Mesendoderm (in vitro differentiated cells): ENCODE results near the gene KIAA1328.

Experiments
- DNase-seq: peaks from one replicate; pipeline ENCODE4 v3.0.0; 2013
- H2AK5ac ChIP-seq: 2 replicates; pipeline ENCODE4 v1.6.1; 2013; ENCODE audit warnings: low read length, inconsistent platforms
- H2BK120ac ChIP-seq: 2 replicates; pipeline ENCODE4 v1.6.1; 2013; ENCODE audit warnings: low read depth, mild to moderate bottlenecking, low read length, moderate library complexity, mixed read lengths
- H2BK15ac ChIP-seq: replicated peaks from 2 replicates; pipeline ENCODE4 v1.6.1; 2013; ENCODE audit warnings: low read depth, mild to moderate bottlenecking, moderate library complexity
- H2BK5ac ChIP-seq: 2 replicates; pipeline ENCODE4 v1.6.1; 2013; ENCODE audit warnings: low read length, inconsistent platforms
- H3K18ac ChIP-seq: 2 replicates; pipeline ENCODE4 v1.6.1; 2013; ENCODE audit warnings: mild to moderate bottlenecking, low read length, mixed read lengths
- H3K23ac ChIP-seq: one replicate; pipeline ENCODE4 v1.6.1; 2013; ENCODE audit warnings: low read length
- H3K27ac ChIP-seq: 2 replicates; pipeline ENCODE4 v1.5.1; 2013; ENCODE audit warnings: low read depth, mild to moderate bottlenecking, inconsistent platforms, low read length, moderate library complexity
- H3K27me3 ChIP-seq: 2 replicates; pipeline ENCODE4 v1.6.1; 2013; ENCODE audit warnings: low read length, control low read depth, mild to moderate bottlenecking, inconsistent platforms; ENCODE audit not compliant: insufficient read depth, poor library complexity
- H3K36me3 ChIP-seq: 2 replicates; pipeline ENCODE4 v1.6.1; 2013; ENCODE audit warnings: low read length, inconsistent platforms; ENCODE audit not compliant: control insufficient read depth, insufficient read depth
- H3K4ac ChIP-seq: one replicate; pipeline ENCODE4 v1.6.1; 2013; ENCODE audit warnings: low read depth, mild to moderate bottlenecking, low read length, moderate library complexity
- H3K4me1 ChIP-seq: 2 replicates; pipeline ENCODE4 v1.6.1; 2013; ENCODE audit warnings: low read depth, low read length, inconsistent platforms; ENCODE audit not compliant: control insufficient read depth
- H3K4me2 ChIP-seq: 2 replicates; pipeline ENCODE4 v1.6.1; 2013; ENCODE audit warnings: low read length
- H3K4me3 ChIP-seq: 2 replicates; pipeline ENCODE4 v1.5.1; 2013; ENCODE audit warnings: mild to moderate bottlenecking, low read length
- H3K56ac ChIP-seq: one replicate; pipeline ENCODE4 v1.6.1; 2013; ENCODE audit warnings: low read length
- H3K79me1 ChIP-seq: 2 replicates; pipeline ENCODE4 v1.6.1; 2013; ENCODE audit warnings: low read length, inconsistent platforms
- H3K79me2 ChIP-seq: 2 replicates; pipeline ENCODE4 v1.6.1; 2013; ENCODE audit warnings: mild to moderate bottlenecking, low read length; ENCODE audit not compliant: control insufficient read depth, insufficient read depth
- H3K9ac ChIP-seq: 2 replicates; pipeline ENCODE4 v1.6.1; 2013; ENCODE audit warnings: low read length, inconsistent platforms
- H4K5ac ChIP-seq: one replicate; pipeline ENCODE4 v1.6.1; 2013; ENCODE audit warnings: low read length
- H4K8ac ChIP-seq: one replicate; pipeline ENCODE4 v1.6.1; 2013; ENCODE audit warnings: low read depth, mild to moderate bottlenecking, control low read depth, low read length, moderate library complexity
- WGBS: extraction: QIAGEN DNeasy Blood & Tissue Kit; methylation state at CpG from one replicate; pipeline ENCODE4 v1.1.7; 2013; ENCODE audit warnings: low lambda C conversion rate, missing lambda C conversion rate; ENCODE audit not compliant: insufficient coverage; ENCODE audit errors: extremely low coverage; 5-methylcytosine and 5-hydroxymethylcytosine counted together

The KIAA1328 gene

DNA sequence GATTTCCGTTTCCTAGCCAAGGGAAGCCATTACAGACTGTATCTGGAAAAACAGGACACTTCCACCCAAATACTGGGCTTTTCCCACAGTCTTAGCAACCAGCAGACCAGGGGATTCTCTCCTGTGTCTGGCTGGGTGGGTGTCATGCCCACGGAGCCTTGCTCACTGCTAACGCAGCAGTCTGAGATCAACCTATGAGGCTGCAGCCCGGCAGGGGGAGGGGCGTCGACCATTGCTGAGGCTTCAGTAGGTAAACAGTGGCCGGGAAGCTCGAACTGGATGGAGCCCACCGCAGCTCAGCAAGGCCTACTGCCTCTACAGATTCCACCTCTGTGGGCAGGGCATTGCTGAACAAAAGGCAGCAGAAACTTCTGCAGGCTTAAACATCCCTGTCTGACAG, 131.1 kb downstream of the KIAA1328 start:
- no peak overlapping the region for H3K56ac ChIP-seq
- H3K23ac ChIP-seq, result no peak overlapping the region
- peaks cover 2% of the 10 kb centered on the region for H3K4me1 ChIP-seq
- H3K27ac ChIP-seq, result no peak overlapping the region
- H3K36me3 ChIP-seq, result no peaks in the 10 kb centered on the region
- H4K5ac ChIP-seq, result no peak overlapping the region
- H3K79me2 ChIP-seq, result no peaks in the 10 kb centered on the region
- H3K27me3 ChIP-seq, result no peaks in the 10 kb centered on the region
- no peak overlapping the region for H2BK5ac ChIP-seq
- no peak overlapping the region for H2AK5ac ChIP-seq
- no peak overlapping the region for H3K4ac ChIP-seq
- H4K8ac ChIP-seq, result no peak overlapping the region
- no peak overlapping the region for H2BK15ac ChIP-seq
- no CpG with 5 or more reads among the region's 9 CpGs for WGBS
- H3K79me1 ChIP-seq, result no peaks in the 10 kb centered on the region
- no peak overlapping the region for H2BK120ac ChIP-seq
- no peak overlapping the region for H3K4me3 ChIP-seq
- no peak for DNase-seq
- no peak overlapping the region for H3K18ac ChIP-seq
- H3K4me2 ChIP-seq, result no peak overlapping the region
- H3K9ac ChIP-seq, result no peak overlapping the region

DNA sequence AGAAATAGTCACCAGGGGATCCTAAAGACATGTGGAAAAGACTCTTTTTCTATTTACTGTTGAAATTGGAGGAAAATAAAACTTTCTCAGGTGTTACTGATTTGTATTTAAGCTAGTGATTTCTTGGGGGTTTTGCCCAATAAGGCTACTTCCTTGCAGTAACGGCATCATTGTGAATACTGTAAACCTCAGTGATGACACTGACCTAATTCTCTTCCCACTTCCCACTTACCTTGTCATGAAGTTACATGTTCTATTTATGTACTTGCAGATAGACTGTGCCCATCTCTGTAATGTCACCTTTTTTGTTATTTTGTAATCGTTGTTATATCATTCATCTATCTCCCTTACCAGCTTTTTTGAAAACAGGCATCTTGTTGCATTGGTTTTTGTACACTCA, 134.5 kb downstream of the KIAA1328 start:
- no peaks in the 10 kb centered on the region for H3K79me1 ChIP-seq
- no peaks in the 10 kb centered on the region for H3K79me2 ChIP-seq
- H4K5ac ChIP-seq, result no peak overlapping the region
- no peak overlapping the region for H2BK120ac ChIP-seq
- peaks cover 2% of the 10 kb centered on the region for H3K4me1 ChIP-seq
- no peak for DNase-seq
- no peak overlapping the region for H3K18ac ChIP-seq
- H3K4me2 ChIP-seq, result no peak overlapping the region
- H3K36me3 ChIP-seq, result no peaks in the 10 kb centered on the region
- H3K56ac ChIP-seq, result no peak overlapping the region
- no peak overlapping the region for H3K9ac ChIP-seq
- H4K8ac ChIP-seq, result no peak overlapping the region
- no peaks in the 10 kb centered on the region for H3K27me3 ChIP-seq
- no CpG with 5 or more reads among the region's 2 CpGs for WGBS
- H3K4me3 ChIP-seq, result no peak overlapping the region
- no peak overlapping the region for H2BK15ac ChIP-seq
- no peak overlapping the region for H2BK5ac ChIP-seq
- no peak overlapping the region for H3K27ac ChIP-seq
- H3K23ac ChIP-seq, result no peak overlapping the region
- H2AK5ac ChIP-seq, result no peak overlapping the region
- no peak overlapping the region for H3K4ac ChIP-seq

- Histone ChIP-seq H2BK5ac (no peak overlapping the region), H3K27me3 (no peaks in the 10 kb centered on the region), H2BK15ac (no peak overlapping the region), H3K9ac (no peak overlapping the region), H4K8ac (no peak overlapping the region), H3K4ac (no peak overlapping the region), H3K4me2 (no peak overlapping the region), H3K4me3 (no peak overlapping the region), H3K27ac (no peak overlapping the region), H3K4me1 (no peaks in the 10 kb centered on the region), H2AK5ac (no peak overlapping the region), H3K56ac (no peak overlapping the region), H3K18ac (no peak overlapping the region), H3K23ac (no peak overlapping the region), H3K79me2 (no peaks in the 10 kb centered on the region), H3K79me1 (no peaks in the 10 kb centered on the region), H4K5ac (no peak overlapping the region), H3K36me3 (no peaks in the 10 kb centered on the region), H2BK120ac (no peak overlapping the region)
- no peak for DNase-seq
- WGBS, result no CpG with 5 or more reads among the region's 3 CpGs
Measured at GRCh38 chr18:36974686-36975085, 145.8 kb downstream of the KIAA1328 start.

DNA sequence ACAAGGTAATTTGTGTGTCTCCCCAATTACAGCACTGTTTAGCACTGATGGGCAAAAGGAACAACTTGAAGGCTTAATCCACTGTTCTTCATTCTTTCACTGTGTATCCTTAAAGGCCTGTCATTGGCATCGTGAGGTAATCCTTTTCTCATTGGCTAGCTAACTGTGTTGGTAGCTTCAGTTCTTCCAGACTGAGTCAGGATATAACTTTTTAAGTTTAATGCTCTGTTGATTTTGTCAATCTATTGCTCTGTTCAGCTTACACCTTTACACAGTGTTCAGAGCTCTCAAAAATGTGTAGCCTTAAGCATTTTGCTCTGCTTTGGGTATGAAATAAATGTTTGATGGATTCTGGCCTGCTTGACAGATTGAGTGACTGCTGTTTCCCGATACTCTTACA, 148.2 kb downstream of the KIAA1328 start:
- H3K56ac ChIP-seq, result no peak overlapping the region
- no peak overlapping the region for H3K23ac ChIP-seq
- H3K36me3 ChIP-seq, result no peaks in the 10 kb centered on the region
- H3K4me3 ChIP-seq, result no peak overlapping the region
- H3K27ac ChIP-seq, result no peak overlapping the region
- H3K79me2 ChIP-seq, result no peaks in the 10 kb centered on the region
- no peak overlapping the region for H4K8ac ChIP-seq
- H4K5ac ChIP-seq, result no peak overlapping the region
- no peak overlapping the region for H2BK120ac ChIP-seq
- no peak overlapping the region for H2BK5ac ChIP-seq
- no peak overlapping the region for H3K18ac ChIP-seq
- H3K4ac ChIP-seq, result no peak overlapping the region
- H2AK5ac ChIP-seq, result no peak overlapping the region
- no peak overlapping the region for H3K9ac ChIP-seq
- no peak overlapping the region for H2BK15ac ChIP-seq
- no peaks in the 10 kb centered on the region for H3K79me1 ChIP-seq
- H3K27me3 ChIP-seq, result no peaks in the 10 kb centered on the region
- DNase-seq, result no peak
- no peak overlapping the region for H3K4me2 ChIP-seq
- WGBS, result no CpG with 5 or more reads among the region's 2 CpGs
- no peaks in the 10 kb centered on the region for H3K4me1 ChIP-seq

- Histone ChIP-seq H3K4me2 (no peak overlapping the region), H4K8ac (no peak overlapping the region), H3K27me3 (no peaks in the 10 kb centered on the region), H3K18ac (no peak overlapping the region), H3K27ac (no peak overlapping the region), H2AK5ac (no peak overlapping the region), H4K5ac (no peak overlapping the region), H3K4ac (no peak overlapping the region), H2BK5ac (no peak overlapping the region), H3K79me1 (no peaks in the 10 kb centered on the region), H3K4me3 (no peak overlapping the region), H3K4me1 (no peaks in the 10 kb centered on the region), H3K9ac (no peak overlapping the region), H3K56ac (no peak overlapping the region), H3K36me3 (no peaks in the 10 kb centered on the region), H2BK120ac (no peak overlapping the region), H2BK15ac (no peak overlapping the region), H3K23ac (no peak overlapping the region), H3K79me2 (no peaks in the 10 kb centered on the region)
- DNase-seq, result no peak
Measured at GRCh38 chr18:36993068-36993467, 164.1 kb downstream of the KIAA1328 start.

DNA sequence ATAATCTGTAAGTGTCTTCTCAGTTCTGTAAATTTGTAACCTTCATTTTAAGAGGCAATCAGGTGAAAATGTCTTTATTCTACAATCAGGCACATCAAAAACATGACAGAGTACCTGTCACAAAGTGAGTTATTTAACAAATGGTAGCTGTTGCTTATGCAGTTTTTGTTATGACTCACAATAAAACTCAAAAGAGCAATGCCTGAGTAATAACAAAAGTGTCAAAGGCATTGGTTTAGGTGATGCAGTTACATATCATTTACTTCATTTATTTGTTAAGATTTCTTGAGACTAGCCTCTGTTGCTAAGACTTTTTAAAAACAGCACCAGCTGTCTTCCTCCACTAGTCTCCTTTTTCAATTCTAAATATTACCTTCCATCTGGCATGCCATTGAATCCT, 177.8 kb downstream of the KIAA1328 start:
- no peak overlapping the region for H4K5ac ChIP-seq
- H3K4me1 ChIP-seq, result peaks cover 6% of the 10 kb centered on the region
- no peak overlapping the region for H4K8ac ChIP-seq
- H3K79me2 ChIP-seq, result no peaks in the 10 kb centered on the region
- H3K18ac ChIP-seq, result no peak overlapping the region
- no peak overlapping the region for H3K9ac ChIP-seq
- no peak overlapping the region for H3K56ac ChIP-seq
- H3K27me3 ChIP-seq, result no peaks in the 10 kb centered on the region
- H3K27ac ChIP-seq, result no peak overlapping the region
- H3K4ac ChIP-seq, result no peak overlapping the region
- no peak overlapping the region for H3K4me2 ChIP-seq
- H2BK15ac ChIP-seq, result no peak overlapping the region
- no peak overlapping the region for H2BK5ac ChIP-seq
- H2BK120ac ChIP-seq, result no peak overlapping the region
- no peak overlapping the region for H2AK5ac ChIP-seq
- H3K79me1 ChIP-seq, result no peaks in the 10 kb centered on the region
- no peak overlapping the region for H3K4me3 ChIP-seq
- no peak for DNase-seq
- no peaks in the 10 kb centered on the region for H3K36me3 ChIP-seq
- H3K23ac ChIP-seq, result no peak overlapping the region
